SH-SY5Y (cell line): ENCODE results near the gene RNF40.

Source experiments
- GATA2 ChIP-seq: IDR thresholded peaks from 2 replicates; pipeline ENCODE4 v1.6.1; 2011; ENCODE audit warnings: mild to moderate bottlenecking, low read depth, low read length
- GATA3 ChIP-seq: IDR thresholded peaks from 2 replicates; pipeline ENCODE4 v1.6.1; 2011; ENCODE audit warnings: low read depth, mild to moderate bottlenecking, low read length, moderate library complexity

Gene RNF40

DNA sequence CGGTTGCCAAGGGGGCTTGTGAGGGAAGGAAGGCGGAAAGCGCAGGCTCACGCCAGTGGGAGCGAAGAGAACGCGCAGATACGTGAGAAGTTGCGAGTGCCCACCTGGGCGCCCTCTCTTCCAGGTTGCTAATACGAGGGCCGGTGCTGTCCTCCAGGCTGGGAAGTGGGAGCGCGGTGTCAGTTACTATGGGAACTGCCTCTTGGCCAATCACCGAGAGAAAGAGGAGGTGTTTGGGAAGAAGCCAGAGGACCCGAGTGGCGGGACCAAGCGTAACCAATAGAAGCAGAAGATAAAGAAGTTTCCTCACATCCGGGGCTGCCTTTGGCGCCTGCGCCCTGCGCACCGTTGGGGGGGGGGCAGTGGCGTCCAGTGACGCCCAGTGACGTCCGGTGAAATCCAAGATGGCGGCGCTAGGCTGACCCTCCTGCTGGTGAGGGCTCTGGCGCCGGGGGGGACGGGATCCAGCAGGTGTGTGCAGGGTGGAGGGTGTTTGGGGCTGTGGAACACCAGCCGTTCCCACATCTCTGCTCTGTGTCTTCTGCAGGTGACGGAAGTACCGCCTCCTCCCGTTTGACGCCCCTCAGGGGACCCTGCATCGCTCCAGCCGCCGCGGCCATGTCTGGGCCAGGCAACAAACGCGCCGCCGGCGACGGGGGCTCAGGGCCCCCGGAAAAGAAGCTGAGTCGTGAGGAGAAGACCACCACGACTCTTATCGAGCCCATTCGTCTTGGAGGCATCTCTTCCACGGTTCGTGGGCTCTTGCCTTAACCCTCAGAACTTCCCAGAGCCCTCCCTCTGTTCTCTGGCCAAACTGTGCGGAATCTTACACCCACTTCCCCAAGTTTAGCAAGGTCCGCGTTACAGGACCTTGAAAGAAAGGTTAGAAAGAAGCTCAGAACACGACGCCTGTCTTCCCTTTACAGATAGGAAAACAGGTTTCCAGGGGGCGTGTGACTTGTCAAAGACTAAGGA is at the start of gene RNF40, which contains the start of gene CFAP119:
TSS of gene RNF40 (plus strand) at position 395 of the 975 bp plus-strand sequence. CDS start at position 619, 224 bp downstream.
TSS of gene CFAP119 (minus strand) at position 135 of the 975 bp plus-strand sequence. CDS start 314 bp downstream, outside the sequence.
- TF ChIP-seq GATA3 = no peak
- TF ChIP-seq GATA2 = no peak

DNA sequence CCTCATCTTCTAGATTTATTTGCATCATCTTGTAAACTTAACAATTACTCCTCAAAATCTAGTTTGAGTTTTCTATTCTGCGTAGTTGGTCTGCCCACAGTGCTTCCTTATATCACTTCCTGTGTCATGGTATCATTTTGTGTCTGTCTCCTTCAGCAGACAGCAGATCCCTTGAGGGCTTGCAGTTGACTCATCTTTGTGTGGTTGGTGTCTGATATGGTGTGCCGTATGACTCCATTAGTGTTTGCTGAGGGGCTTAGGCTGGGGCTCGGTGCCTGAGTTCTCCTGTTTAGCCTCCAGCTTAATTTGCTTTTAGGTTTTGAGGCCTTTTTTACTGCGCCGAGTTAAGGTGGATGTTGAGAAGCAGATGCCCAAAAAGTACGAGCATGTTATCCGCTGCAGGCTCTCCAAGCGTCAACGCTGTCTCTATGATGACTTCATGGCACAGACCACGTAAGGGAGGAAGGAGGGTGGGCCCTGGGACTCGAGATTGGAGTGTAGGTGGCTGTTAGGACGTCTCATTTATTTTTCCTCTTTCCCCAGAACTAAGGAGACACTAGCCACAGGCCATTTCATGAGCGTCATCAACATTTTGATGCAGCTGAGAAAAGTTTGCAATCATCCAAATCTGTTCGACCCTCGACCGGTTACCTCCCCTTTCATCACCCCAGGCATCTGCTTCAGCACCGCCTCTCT is 46.2 kb upstream of the RNF40 start:
- TF ChIP-seq GATA3 (no peak), GATA2 (no peak)

DNA sequence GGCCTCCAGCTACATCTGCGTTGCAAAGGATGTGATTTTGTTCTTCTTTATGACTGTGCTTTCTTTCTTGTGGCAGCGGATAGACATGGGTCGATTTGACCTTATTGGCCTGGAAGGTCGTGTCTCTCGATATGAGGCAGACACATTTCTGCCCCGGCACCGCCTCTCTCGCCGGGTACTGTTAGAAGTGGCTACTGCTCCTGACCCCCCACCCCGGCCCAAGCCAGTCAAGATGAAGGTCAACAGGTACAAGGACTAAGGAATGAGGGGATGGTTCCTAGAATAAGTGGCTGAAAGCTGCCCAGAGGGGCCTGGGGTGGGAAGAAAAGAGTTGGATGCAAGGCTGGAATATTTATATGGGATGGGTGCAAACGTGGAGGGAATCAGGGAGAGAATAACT is 42.0 kb upstream of the RNF40 start:
- TF ChIP-seq GATA3 (no peak), GATA2 (no peak)

DNA sequence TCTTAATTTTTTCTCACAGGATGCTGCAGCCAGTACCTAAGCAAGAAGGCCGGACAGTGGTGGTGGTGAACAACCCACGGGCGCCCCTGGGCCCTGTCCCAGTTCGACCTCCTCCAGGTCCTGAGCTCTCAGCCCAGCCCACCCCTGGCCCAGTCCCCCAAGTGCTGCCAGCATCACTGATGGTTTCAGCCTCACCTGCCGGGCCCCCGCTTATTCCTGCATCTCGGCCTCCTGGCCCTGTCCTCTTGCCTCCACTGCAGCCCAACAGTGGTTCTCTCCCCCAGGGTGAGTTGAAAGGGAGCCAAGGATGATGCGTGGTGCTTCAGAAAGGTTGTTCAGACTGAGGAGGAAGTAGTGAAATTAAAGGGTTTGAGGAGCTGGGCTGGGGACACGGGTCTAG is 41.4 kb upstream of the RNF40 start:
- TF ChIP-seq GATA3 (no peak), GATA2 (no peak)

DNA sequence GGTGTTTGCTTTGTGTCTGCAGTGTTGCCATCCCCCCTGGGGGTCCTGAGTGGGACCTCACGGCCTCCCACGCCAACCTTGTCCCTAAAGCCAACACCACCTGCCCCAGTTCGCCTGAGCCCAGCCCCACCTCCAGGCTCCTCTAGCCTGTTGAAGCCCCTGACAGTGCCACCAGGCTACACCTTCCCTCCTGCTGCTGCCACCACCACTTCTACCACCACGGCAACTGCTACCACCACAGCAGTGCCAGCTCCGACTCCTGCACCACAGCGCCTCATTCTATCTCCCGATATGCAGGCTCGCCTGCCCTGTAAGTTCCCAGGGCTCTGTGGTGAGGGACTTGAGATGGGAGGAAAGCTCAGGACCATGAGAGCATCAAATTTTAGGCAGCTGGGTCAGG is 41.0 kb upstream of the RNF40 start:
- no peak for TF ChIP-seq GATA2
- TF ChIP-seq GATA3 = no peak

DNA sequence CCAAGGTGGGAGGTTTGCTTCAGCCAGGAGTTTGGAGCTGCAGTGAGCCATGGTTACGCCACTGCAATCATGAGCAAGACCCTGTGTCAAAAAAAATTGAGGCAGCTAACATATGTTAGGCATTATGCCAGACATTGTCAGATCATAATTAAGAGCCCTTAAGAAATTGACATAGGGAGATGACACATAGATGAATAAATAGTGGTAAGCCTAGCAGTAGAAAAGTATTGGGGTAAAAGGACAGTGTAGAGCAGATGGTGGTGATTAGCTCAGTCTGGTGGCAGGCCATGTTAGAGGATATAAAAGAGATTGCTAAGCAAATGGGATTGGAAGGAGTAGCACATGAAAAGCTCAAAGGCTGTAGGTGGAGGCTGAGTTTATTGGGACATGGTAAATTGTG is 40.5 kb upstream of the RNF40 start:
- TF ChIP-seq GATA2 = no peak
- TF ChIP-seq GATA3 = no peak

DNA sequence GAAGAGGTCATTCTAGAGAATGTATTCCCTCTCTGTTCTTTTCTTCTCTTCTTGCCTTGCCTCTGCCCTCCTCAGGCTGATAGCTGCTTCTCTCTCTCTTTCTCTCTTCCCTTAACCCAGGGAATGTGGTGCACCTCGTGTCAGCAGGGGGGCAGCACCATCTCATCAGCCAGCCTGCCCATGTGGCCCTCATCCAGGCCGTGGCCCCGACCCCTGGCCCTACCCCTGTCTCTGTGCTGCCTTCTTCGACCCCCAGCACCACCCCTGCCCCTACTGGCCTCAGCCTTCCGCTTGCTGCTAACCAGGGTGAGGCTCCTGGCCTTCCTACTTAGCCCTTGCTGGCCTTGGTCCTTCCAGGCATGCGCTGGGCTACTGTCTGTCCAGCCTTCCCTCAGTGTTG is 39.7 kb upstream of the RNF40 start:
- TF ChIP-seq GATA3 = no peak
- TF ChIP-seq GATA2 = no peak

DNA sequence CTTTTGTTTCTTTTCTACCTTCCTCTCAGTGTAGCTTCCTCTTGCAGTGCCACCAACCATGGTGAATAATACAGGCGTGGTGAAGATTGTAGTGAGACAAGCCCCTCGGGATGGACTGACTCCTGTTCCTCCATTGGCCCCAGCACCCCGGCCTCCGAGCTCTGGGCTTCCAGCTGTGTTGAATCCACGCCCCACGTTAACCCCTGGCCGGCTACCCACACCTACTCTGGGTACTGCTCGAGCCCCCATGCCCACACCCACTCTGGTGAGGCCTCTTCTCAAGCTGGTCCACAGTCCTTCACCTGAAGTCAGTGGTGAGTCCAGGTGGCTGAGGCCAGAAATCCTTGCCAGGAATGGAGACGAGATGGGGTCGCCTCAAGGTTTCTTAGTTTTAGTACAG is 39.2 kb upstream of the RNF40 start:
- TF ChIP-seq GATA2 (no peak), GATA3 (no peak)

DNA sequence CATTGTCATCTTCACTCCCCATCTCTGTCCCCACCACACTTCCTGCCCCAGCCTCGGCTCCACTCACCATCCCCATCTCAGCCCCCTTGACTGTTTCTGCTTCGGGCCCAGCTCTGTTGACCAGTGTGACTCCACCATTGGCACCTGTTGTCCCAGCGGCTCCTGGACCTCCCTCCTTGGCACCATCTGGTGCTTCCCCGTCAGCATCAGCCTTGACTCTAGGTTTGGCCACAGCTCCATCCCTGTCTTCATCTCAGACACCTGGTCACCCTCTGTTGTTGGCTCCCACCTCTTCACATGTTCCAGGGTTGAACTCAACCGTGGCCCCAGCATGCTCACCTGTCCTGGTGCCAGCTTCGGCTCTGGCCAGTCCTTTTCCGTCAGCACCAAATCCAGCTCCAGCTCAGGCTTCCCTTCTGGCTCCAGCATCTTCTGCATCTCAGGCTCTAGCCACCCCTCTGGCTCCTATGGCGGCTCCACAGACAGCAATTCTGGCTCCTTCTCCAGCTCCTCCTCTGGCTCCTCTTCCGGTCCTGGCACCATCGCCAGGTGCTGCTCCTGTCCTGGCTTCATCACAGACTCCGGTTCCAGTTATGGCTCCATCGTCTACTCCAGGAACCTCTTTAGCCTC is 38.3 kb upstream of the RNF40 start:
- TF ChIP-seq GATA2 (no peak), GATA3 (no peak)

DNA sequence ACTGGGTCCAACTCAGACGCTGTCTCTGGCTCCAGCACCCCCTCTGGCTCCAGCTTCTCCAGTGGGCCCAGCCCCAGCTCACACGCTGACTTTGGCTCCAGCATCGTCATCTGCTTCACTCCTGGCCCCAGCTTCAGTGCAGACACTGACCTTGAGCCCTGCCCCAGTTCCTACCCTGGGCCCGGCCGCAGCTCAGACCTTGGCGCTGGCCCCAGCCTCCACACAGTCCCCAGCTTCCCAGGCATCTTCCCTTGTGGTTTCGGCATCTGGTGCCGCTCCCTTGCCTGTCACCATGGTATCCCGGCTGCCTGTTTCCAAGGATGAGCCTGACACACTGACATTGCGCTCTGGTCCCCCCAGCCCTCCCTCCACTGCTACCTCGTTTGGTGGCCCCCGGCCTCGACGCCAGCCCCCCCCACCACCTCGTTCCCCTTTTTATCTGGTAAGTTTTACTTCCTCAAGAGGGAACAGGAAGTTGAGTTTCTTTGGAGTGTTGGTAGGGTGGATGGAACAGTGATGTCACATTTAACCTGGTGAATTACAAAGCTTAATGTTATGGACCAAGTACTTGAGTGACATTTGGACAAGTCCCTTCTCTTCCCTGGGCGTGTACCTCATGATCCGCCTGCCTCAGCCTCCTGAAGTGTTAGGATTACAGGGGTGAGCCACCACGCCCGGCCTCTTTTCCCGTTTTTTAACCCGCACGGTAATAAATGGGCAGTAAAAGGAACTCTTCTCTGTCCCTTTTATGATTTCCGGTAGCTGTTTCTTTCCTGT is 37.3 kb upstream of the RNF40 start:
- TF ChIP-seq GATA2 (no peak), GATA3 (no peak)

DNA sequence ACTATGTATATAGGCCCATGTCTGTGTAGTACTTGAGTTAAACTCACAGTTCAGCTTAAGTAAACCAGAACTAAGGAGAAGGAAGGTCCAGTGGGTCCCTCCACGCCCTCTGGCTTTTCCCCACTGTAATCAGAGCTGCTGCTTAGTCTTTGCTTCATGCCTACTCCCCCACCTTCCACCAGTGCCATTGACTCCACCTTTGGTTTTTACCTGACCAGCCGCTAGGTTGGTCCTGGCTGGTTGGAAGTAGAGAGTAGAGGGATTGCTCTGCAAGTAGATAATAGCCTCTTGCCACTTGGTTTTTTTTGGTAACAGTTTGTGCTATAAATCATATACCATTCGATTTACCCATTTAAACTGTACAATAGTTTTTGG is 36.7 kb upstream of the RNF40 start:
- TF ChIP-seq GATA3 (no peak), GATA2 (no peak)

DNA sequence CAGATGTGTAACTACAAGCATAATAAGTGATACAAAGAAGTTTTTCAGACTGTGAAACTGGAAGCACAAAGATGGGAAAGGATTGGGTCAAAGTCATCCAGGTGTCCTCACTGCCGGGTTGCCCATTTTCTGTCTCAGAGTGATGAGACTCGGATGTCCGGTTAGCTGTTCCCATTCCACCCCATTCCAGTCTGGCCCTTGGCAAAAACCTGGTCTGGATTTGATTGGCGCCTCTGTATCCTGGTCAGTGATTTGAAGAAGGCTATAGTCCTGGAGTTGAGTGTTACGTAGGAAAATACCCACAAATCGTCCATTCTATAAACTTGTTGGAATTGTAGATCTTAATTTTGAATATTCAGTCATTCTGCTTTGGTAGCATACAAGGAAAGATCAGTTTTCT is 33.8 kb upstream of the RNF40 start:
- no peak for TF ChIP-seq GATA2
- no peak for TF ChIP-seq GATA3

DNA sequence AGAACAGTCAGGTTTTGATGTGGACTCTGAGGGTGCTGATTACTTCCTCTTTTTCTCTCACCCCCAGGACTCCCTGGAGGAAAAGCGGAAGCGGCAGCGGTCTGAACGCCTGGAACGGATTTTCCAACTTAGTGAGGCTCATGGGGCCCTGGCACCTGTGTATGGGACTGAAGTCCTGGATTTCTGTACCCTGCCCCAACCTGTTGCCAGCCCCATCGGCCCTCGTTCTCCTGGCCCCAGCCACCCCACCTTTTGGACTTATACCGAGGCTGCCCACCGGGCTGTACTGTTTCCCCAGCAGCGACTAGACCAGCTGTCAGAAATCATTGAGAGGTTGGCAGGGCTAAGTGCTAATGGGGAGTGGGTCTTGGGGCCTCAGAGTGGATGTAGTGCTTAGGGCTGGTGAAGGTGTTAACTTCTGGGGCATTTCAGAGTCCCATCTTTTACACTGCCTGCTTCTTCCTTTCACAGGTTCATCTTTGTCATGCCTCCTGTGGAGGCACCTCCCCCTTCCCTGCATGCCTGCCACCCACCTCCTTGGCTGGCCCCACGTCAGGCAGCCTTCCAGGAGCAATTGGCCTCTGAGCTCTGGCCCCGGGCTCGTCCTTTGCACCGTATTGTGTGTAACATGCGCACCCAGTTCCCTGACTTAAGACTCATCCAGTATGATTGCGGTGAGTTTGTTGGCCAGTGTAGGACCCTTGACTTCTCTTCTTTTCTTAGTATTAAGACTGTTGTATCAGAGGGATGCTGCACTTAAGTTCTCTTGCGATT is 33.0 kb upstream of the RNF40 start:
- TF ChIP-seq GATA3 = no peak
- no peak for TF ChIP-seq GATA2

DNA sequence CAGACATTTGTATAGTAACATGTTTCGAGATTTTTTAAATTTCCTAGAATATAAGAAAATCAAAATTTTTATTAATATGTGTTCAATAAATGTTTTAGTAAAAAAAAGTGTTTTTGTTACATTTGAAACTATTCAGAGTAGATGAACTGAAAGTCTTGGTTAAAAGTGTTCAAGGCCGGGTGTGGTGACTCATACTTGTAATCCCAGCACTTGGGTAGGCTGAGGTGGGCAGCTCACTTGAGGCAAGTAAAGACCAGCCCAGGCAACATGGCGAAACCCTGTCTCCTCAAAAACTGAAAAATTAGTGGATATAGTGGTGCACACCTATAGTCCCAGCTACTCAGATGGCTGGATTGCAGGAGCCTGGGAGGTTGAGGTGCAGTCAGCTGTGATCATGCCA is 30.7 kb upstream of the RNF40 start:
- TF ChIP-seq GATA3 (no peak), GATA2 (no peak)
